HG03575 (cell line): Measurements from ENCODE around the gene STX16.
"Not testable (repeated sequence)": the region's sequence is repeated elsewhere in the genome, so short reads cannot be mapped to it uniquely, and the experiment has no call there.

Experiments
- ATAC-seq: cut with Tn5 transposase; IDR thresholded peaks from one replicate; pipeline ENCODE4 v1.9.1; 2021; ENCODE audit not compliant: unreplicated experiment, insufficient number of reproducible peaks, low FRiP score; ENCODE audit errors: extremely low read depth

The STX16 gene

GRCh38 chr20:58633161-58634053 lies 17.7 kb upstream of the STX16 start:
- no peak for ATAC-seq

- no peak for ATAC-seq
Observed at GRCh38 chr20:58634059-58634458, 17.0 kb upstream of the STX16 start.

GRCh38 chr20:58634521-58635278 lies 16.4 kb upstream of the STX16 start:
- no peak for ATAC-seq

- ATAC-seq, result no peak
Observed at GRCh38 chr20:58635279-58635665, 15.8 kb upstream of the STX16 start.

GRCh38 chr20:58636396-58636982 lies 14.6 kb upstream of the STX16 start:
- ATAC-seq, result no peak

GRCh38 chr20:58636983-58637421 lies 14.1 kb upstream of the STX16 start:
- no peak for ATAC-seq

- ATAC-seq, result no peak
Observed at GRCh38 chr20:58637466-58638213, 13.4 kb upstream of the STX16 start.

- ATAC-seq, result no peak
Observed at GRCh38 chr20:58638467-58639181, 12.5 kb upstream of the STX16 start.

- ATAC-seq, result no peak
Observed at GRCh38 chr20:58639182-58640146, 11.6 kb upstream of the STX16 start.

GRCh38 chr20:58640446-58640845 lies 10.6 kb upstream of the STX16 start:
- no peak for ATAC-seq

- no peak for ATAC-seq
Observed at GRCh38 chr20:58642441-58642840, 8.6 kb upstream of the STX16 start.

- ATAC-seq, result not testable (repeated sequence)
Observed at GRCh38 chr20:58642896-58643295, 8.2 kb upstream of the STX16 start.

- no peak for ATAC-seq
Observed at GRCh38 chr20:58645412-58645968, 5.6 kb upstream of the STX16 start.

GRCh38 chr20:58646257-58646656 lies 4.8 kb upstream of the STX16 start:
- ATAC-seq, result no peak

GRCh38 chr20:58646703-58647102 lies 4.4 kb upstream of the STX16 start:
- ATAC-seq, result no peak

- no peak for ATAC-seq
Observed at GRCh38 chr20:58647162-58647795, 3.8 kb upstream of the STX16 start.
